Naive B cell (primary cell): ENCODE results near the gene SRSF1. TPM values are rescaled to one million over a fixed set of nuclear protein-coding genes. Genes with fewer than 3 reads are reported as not detected.
"Not testable (repeated sequence)": the region's sequence is repeated elsewhere in the genome, so short reads cannot be mapped to it uniquely, and the experiment has no call there.

Experiments used
- ATAC-seq, 2 donors: fragments of 150-1000 bp; cut with Tn5 transposase; 2 replicates each; pipeline ENCODE4 v1.10.0; 2021; ENCODE audit warnings: low read depth in 2 of 2, mild to moderate bottlenecking in 2 of 2, moderate library complexity in 2 of 2
- DNase-seq: peaks from one replicate; pipeline ENCODE4 v3.0.0; 2022
- H3K27ac Mint-ChIP-seq, 6 donors: one replicate each; pipeline ENCODE4 v1.8.0; 2020 to 2022; ENCODE audit warnings: mild to moderate bottlenecking in 6 of 6, mixed read lengths in 6 of 6, moderate library complexity in 5 of 6, inconsistent platforms in 2 of 6
- H3K27me3 Mint-ChIP-seq, 3 donors: one replicate each; pipeline ENCODE4 v1.8.0; 2021 to 2022; ENCODE audit warnings: mixed read lengths in 3 of 3, mild to moderate bottlenecking in 1 of 3
- H3K36me3 Mint-ChIP-seq, 2 donors: one replicate each; pipeline ENCODE4 v1.8.0; 2020 to 2022; ENCODE audit warnings: mixed read lengths in 2 of 2, inconsistent platforms in 1 of 2, mild to moderate bottlenecking in 1 of 2
- H3K4me1 Mint-ChIP-seq, 3 donors: one replicate each; pipeline ENCODE4 v1.8.0; 2020 to 2022; ENCODE audit warnings: mixed read lengths in 3 of 3, inconsistent platforms in 1 of 3, mild to moderate bottlenecking in 1 of 3, moderate library complexity in 1 of 3
- H3K4me3 Mint-ChIP-seq, 8 donors: one replicate each; pipeline ENCODE4 v1.8.0; 2020 to 2022; ENCODE audit warnings: mild to moderate bottlenecking in 8 of 8, mixed read lengths in 8 of 8, moderate library complexity in 8 of 8, inconsistent platforms in 2 of 8
- H3K9me3 Mint-ChIP-seq, 7 donors: one replicate each; pipeline ENCODE4 v1.8.0; 2020 to 2022; ENCODE audit warnings: mixed read lengths in 7 of 7, mild to moderate bottlenecking in 5 of 7, inconsistent platforms in 2 of 7, moderate library complexity in 1 of 7
- polyA plus RNA-seq, 6 donors: library from polyadenylated mRNA; unstranded; fragments of 300-500 nt; fragmentation: Illumina TruSeq; gene quantifications; one replicate each; pipeline ENCODE4 v1.2.3, GENCODE V29; 2021; ENCODE audit warnings: low read depth in 6 of 6

Gene SRSF1
- polyA plus RNA-seq, 6 donors from 2014 or later, result 29.1 to 57.3 (median 41.8) TPM

DNA sequence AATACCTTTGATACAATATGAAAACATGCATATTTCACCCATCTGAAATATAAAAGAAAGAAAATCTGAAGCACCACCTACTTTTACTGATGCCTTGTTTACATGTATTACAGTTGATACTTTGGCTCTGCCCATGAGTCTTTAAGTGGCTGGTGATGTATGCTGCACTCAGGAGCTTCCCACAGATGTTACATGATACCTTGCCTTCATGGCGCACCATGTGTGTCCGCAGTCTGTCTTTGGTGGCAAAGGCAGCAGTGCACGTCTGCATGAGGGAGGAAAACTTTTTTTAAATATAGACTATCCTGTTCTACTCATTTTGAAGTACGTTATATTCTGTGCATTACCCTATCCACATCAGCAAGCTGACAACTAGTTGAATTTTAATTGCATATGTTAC lies 26.5 kb downstream of the SRSF1 start:
- peaks cover 34 to 56% (median 44%) of the 10 kb centered on the region in 3 donors for H3K4me1 Mint-ChIP-seq
- peaks cover 37 to 38% of the 10 kb centered on the region in 2 donors for H3K36me3 Mint-ChIP-seq
- DNase-seq (no peak), ATAC-seq (no peak)
- H3K9me3 Mint-ChIP-seq, result no peaks in the 10 kb centered on the region
- H3K27ac Mint-ChIP-seq, result no peak overlapping the region
- no peak overlapping the region for H3K4me3 Mint-ChIP-seq
- no peaks in the 10 kb centered on the region for H3K27me3 Mint-ChIP-seq

DNA sequence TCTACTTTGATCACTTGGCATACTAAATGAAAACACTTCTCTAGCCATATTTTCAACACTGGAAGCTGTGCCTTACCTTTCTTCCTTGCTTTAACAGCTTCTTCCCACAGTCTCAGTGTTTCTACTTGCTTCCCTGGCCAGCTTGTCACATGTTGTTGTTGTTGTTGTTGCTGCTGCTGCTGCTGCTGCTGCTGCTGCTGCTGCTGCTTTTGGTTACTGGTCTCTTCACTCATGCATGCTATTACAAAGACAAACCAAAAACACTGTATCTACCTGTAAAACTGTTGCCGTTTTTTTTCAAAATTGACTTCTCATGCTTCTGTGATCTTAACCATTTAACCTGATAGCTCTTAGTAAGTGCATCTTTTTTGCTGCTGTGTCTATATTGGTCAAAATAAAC lies 28.0 kb downstream of the SRSF1 start:
- ATAC-seq (no peak), DNase-seq (no peak)
- Mint-ChIP-seq H3K36me3 (peaks cover 44 to 52% of the 10 kb centered on the region in 2 donors), H3K9me3 (no peaks in the 10 kb centered on the region), H3K27me3 (no peaks in the 10 kb centered on the region), H3K4me1 (peaks cover 24 to 42% (median 30%) of the 10 kb centered on the region in 3 donors), H3K4me3 (no peak overlapping the region), H3K27ac (peak overlapping the region in 1 of 6 donors; percentile 22)

DNA sequence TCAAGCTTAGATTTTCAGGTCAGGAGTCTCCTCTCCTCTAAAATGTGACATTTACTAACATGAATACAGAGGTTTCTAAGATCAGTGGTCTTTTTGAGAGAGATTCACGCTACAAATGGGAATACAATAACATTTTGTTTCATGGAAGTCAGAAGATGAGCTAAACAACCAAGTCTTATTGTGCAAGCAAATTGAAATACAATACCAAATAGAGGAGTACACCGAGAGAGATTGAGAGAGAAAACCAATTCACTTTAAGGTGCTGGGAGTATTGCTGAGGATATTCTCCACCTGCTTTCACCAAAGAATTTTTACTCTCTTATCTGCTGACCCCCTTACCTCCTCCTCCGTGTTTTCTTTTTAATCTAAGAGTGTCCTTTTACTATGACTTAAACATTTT lies 30.5 kb downstream of the SRSF1 start:
- peaks cover 6 to 17% (median 6%) of the 10 kb centered on the region in 3 donors for H3K4me1 Mint-ChIP-seq

DNA sequence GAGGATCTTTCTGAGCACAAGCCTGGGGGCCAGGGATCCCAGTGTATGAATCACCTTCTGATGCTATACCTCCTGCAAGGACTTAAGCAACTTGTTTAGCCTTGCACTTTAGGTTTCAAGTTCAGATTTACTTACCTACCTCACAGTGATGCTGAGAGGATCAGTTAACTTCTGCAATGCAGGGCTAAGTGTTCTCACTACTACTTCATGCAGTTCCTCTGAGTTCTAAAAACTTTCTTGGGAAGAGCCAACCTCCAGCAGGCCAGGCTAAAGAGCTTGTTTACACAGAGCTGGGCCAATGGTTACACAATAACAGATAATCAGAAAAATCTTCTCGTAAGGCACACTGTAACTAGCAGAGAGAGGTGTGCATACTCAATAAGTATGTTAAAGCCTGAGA lies 32.0 kb downstream of the SRSF1 start:
- Mint-ChIP-seq H3K27ac (no peak overlapping the region), H3K4me3 (no peak overlapping the region), H3K36me3 (peaks cover 24 to 31% of the 10 kb centered on the region in 2 donors), H3K9me3 (no peaks in the 10 kb centered on the region), H3K4me1 (peaks cover 2 to 11% (median 3%) of the 10 kb centered on the region in 3 donors), H3K27me3 (no peaks in the 10 kb centered on the region)
- ATAC-seq (no peak), DNase-seq (no peak)

More for the DNA sequence above, 30.5 kb downstream of the SRSF1 start:
- ATAC-seq, result no peak
- peaks cover 32 to 41% of the 10 kb centered on the region in 2 donors for H3K36me3 Mint-ChIP-seq
- H3K9me3 Mint-ChIP-seq, result no peaks in the 10 kb centered on the region
- no peak overlapping the region for H3K4me3 Mint-ChIP-seq
- DNase-seq, result no peak
- no peaks in the 10 kb centered on the region for H3K27me3 Mint-ChIP-seq
- H3K27ac Mint-ChIP-seq, result no peak overlapping the region

DNA sequence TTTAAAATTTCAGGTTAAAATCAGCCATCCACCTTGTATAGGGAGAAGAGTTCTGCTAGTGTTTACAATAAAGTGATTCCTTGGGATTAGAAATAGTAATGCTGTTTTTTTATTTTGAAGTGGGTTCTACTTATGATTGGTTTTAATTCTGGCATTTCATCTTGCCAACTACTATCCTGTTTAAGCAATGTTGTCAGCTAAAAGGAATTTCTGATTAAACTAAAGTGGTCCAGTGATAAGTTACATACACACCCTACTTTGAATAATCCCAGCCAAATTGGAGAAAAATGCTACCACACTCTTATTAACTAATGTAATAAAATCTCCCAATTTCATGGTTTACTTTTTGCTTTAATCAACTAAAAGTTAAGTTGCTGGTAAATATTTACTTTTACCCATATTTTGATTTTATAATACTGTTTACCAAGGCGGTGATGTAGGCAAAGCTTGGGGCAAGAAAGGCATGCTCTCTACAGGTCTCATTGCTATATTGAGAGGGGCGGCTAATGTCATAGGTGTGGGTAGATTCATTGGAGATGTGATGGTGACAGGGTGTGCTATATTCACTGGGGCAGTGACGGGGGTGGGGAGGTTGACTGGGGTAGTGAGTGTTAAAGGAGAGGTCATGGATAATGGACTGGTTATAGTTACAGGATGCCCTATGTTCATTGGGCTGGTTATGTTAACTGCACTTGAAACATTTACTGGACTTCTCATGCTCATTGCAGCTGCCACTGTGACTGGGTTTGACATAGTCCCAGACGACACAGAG lies 32.8 kb downstream of the SRSF1 start:
- H3K9me3 Mint-ChIP-seq, H3K4me1 Mint-ChIP-seq, H3K27me3 Mint-ChIP-seq, H3K27ac Mint-ChIP-seq, H3K4me3 Mint-ChIP-seq, DNase-seq, ATAC-seq: not testable (repeated sequence)
- peaks cover 22 to 31% of the 10 kb centered on the region in 2 donors for H3K36me3 Mint-ChIP-seq

DNA sequence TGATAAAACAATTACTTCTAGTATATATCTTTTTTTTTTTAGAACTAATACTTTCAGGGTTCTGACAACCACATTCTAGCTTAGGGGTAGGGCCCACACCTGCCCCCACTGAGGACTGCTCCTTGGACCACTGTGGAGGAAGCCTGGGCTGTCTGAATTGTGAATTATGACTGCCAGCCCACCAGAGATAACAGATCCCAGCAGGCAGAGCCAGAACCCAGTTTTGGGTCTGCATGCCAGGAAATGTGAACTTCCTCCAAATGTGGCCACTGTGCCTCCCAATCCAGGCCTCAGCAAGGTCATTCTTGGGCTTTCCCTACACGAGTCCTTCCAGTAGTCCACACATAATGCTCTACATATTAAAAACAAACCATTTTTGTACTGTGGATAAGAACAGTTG lies 34.9 kb downstream of the SRSF1 start:
- DNase-seq, result no peak
- Mint-ChIP-seq H3K27me3 (peaks cover 8 to 14% (median 13%) of the 10 kb centered on the region in 3 donors), H3K27ac (no peak overlapping the region), H3K9me3 (no peaks in the 10 kb centered on the region), H3K4me3 (no peak overlapping the region), H3K36me3 (peaks cover 7 to 25% of the 10 kb centered on the region in 2 donors), H3K4me1 (no peaks in the 10 kb centered on the region)
- no peak for ATAC-seq

DNA sequence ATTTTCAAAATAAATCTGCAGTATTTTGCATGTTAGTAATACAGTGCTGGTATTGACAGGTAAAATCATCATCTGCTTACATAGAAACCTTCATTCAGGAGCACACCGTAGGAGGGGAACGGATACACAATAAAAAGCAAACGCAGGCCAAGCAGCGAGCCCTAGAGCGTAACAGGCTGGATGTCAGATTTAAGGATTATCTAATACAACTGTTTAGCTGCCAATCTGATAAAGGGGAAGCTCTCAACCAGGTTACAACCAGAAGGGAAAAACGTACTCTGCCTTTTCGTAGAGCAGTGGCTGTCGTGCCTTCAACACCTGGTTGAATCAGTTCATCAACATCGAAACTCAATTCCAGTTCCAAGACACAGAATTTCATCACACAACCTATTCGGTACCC lies 35.5 kb downstream of the SRSF1 start:
- Mint-ChIP-seq H3K27me3 (peaks cover 13 to 18% (median 17%) of the 10 kb centered on the region in 3 donors), H3K27ac (peak overlapping the region in 1 of 6 donors; percentile 53), H3K9me3 (no peaks in the 10 kb centered on the region), H3K4me1 (no peaks in the 10 kb centered on the region), H3K36me3 (peaks cover 7 to 21% of the 10 kb centered on the region in 2 donors), H3K4me3 (no peak overlapping the region)
- ATAC-seq, result no peak
- no peak for DNase-seq

DNA sequence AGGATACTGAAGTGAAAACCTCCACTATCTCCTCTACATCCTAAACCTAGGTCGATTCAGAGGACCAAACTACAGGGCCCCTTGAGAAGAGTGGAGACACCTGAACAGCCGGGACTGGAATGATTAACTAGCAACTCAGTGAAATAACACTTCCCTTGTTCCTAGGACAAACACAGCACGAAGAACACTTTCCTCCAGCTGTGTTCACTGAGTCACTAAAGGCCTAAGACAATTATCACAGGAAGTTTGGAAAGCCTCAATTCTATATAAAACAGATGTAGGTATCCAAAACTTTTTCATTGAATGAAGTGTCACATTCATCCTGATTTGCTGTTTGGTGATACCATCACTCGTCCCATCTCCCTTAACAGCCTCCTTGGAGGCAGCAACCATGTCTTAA lies 36.3 kb downstream of the SRSF1 start:
- Mint-ChIP-seq H3K4me1 (no peaks in the 10 kb centered on the region), H3K4me3 (no peak overlapping the region), H3K27me3 (peaks cover 18 to 26% (median 25%) of the 10 kb centered on the region in 3 donors), H3K27ac (peak overlapping the region in 1 of 6 donors; percentile 24), H3K9me3 (no peaks in the 10 kb centered on the region), H3K36me3 (peaks cover 7 to 14% of the 10 kb centered on the region in 2 donors)
- ATAC-seq (no peak), DNase-seq (no peak)

DNA sequence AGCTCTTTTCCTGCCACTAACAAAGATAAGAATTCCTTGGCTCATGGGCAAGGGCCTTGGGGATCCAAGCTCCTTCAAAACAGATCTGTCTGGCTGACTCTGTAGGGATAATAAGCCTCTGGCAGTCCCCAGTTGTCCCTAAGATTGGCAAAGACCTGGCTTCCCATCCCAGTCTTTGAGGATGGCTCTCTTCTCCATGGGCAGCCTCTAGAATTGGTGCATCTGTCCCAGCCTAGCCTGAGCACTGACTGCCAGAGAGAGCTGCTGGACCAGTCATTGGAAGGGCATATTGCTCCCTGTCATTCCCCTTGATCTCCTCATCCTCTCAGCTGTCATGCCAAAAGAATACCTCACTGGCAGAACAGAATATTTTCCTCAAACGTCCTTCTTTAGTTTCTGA lies 38.6 kb downstream of the SRSF1 start:
- no peak overlapping the region for H3K27ac Mint-ChIP-seq
- H3K4me1 Mint-ChIP-seq, result no peaks in the 10 kb centered on the region
- H3K36me3 Mint-ChIP-seq, result no peaks in the 10 kb centered on the region
- ATAC-seq (no peak), DNase-seq (no peak)
- H3K4me3 Mint-ChIP-seq, result no peak overlapping the region
- peaks cover 22 to 41% (median 40%) of the 10 kb centered on the region in 3 donors for H3K27me3 Mint-ChIP-seq
- no peaks in the 10 kb centered on the region for H3K9me3 Mint-ChIP-seq

DNA sequence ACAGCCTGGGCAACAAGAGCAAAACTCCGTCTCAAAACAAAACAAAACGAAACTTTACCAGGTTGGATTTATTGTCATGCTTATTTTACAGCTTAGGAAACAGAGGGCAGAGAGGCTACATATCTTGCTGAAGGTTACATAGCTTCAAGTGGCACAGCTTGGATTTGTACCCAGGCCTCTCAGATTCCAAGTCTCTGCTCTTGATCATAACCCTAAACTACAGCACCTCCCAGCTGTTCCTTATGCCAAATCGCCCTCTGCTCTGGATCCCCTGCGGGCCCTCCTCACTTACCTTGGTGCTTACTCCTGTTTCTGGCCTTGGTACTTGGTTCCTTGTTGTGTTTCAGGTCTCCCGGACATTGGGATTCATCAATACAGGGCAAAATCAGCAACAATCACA lies 40.2 kb downstream of the SRSF1 start:
- no peaks in the 10 kb centered on the region for H3K4me1 Mint-ChIP-seq
- no peak overlapping the region for H3K27ac Mint-ChIP-seq
- DNase-seq (no peak), ATAC-seq (no peak)
- no peaks in the 10 kb centered on the region for H3K9me3 Mint-ChIP-seq
- H3K27me3 Mint-ChIP-seq, result peaks cover 34 to 55% (median 53%) of the 10 kb centered on the region in 3 donors
- no peak overlapping the region for H3K4me3 Mint-ChIP-seq
- H3K36me3 Mint-ChIP-seq, result no peaks in the 10 kb centered on the region

DNA sequence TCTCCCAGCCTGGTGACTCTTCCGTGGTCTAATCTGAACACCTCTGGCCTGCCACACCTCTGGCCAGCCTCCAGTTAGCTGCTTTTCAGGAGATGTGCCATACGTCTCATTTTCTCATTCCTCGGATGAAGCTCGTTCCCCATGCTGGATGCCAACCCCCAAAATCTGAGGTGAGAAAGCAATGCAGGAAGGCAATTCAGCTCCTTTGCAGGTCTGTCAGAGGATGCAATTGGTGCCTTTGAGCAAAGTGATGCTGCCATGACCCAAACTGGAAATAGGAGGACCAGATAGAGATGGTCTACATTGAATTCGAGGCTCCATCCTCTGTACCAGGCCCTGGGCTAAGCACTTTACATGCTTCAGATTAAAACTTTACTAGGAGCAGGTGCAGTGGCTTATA lies 40.8 kb downstream of the SRSF1 start:
- H3K36me3 Mint-ChIP-seq, result no peaks in the 10 kb centered on the region
- H3K4me1 Mint-ChIP-seq, result no peaks in the 10 kb centered on the region
- H3K4me3 Mint-ChIP-seq, result no peak overlapping the region
- no peak for ATAC-seq
- H3K27ac Mint-ChIP-seq, result no peak overlapping the region
- no peak for DNase-seq
- H3K9me3 Mint-ChIP-seq, result no peaks in the 10 kb centered on the region
- peaks cover 34 to 58% (median 55%) of the 10 kb centered on the region in 3 donors for H3K27me3 Mint-ChIP-seq

DNA sequence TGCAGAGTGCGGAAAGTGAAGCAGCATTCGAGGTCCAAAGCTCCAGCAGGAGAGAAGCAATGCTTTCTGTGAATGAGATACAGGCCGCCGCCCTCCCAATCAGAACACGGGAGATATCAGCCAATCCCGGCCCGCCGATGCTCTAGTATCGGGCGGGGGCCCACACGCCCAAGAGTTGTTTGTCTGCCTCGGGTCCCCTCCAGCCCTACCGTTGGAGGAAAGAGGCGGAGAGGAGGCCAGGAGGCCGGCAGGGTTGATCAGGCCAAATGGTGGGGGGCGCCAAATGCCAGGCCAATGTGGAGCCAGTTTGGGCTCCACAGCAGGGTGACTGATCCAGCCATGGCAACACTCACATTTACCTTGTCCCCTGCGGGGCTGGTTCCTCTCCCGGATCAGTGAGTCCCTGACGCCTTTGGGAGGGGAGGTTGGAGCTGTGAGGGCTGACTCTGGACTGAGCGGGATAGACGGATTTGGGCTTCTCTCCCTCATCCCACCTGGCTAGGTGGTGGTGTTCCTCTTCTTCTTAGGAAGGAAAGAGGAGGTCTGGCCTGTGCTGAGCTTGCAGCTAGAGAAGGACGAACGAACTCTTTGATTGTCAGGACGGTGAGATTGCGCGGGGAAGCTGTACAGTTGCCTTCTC lies 41.4 kb downstream of the SRSF1 start:
- peaks cover 39 to 64% (median 61%) of the 10 kb centered on the region in 3 donors for H3K27me3 Mint-ChIP-seq
- H3K9me3 Mint-ChIP-seq, result no peaks in the 10 kb centered on the region
- no peaks in the 10 kb centered on the region for H3K36me3 Mint-ChIP-seq
- H3K4me1 Mint-ChIP-seq, result no peaks in the 10 kb centered on the region
- no peak overlapping the region for H3K27ac Mint-ChIP-seq
- DNase-seq (no peak), ATAC-seq (no peak)
- no peak overlapping the region for H3K4me3 Mint-ChIP-seq

DNA sequence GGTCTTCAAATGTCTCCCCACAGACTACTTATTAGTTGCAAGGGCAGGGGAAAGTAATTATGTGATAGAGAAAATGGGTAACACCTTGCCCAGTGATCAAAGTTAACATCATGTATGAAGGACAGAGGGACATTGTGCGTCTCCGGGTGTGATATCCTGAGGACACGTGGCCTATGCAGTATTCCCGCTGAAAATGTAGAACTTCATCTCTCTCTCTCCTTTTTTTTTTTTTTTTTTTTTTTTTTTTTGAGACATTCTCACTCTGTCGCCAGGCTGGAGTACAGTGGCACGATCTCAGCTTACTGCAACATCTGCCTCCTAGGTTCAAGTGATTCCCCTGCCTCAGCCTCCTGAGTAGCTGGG lies 43.9 kb downstream of the SRSF1 start:
- Mint-ChIP-seq H3K4me3 (no peak overlapping the region), H3K27me3 (peaks cover 57 to 79% (median 75%) of the 10 kb centered on the region in 3 donors), H3K9me3 (no peaks in the 10 kb centered on the region), H3K36me3 (no peaks in the 10 kb centered on the region), H3K27ac (peak overlapping the region in 1 of 6 donors; percentile 9), H3K4me1 (peaks cover 0 to under 1% (median under 1%) of the 10 kb centered on the region in 3 donors)
- ATAC-seq (no peak), DNase-seq (no peak)
